Mucosa of descending colon (tissue), 3 donors: ENCODE results near the gene DNAH8. TPM values are rescaled to one million over a fixed set of nuclear protein-coding genes. Genes with fewer than 3 reads are reported as not detected.

Experiments
- ATAC-seq: fragments of 200-7000 bp; cut with Tn5 transposase; one replicate; pipeline ENCODE4 v1.9.1; 2020; ENCODE audit warnings: mild to moderate bottlenecking, moderate library complexity
- DNase-seq, 3 donors: peaks; one replicate each; pipeline ENCODE4 v3.0.0-alpha.2; 2020
- H3K36me3 ChIP-seq: fragments of 200-600 bp; one replicate; pipeline ENCODE4 v1.8.0; 2021; ENCODE audit warnings: low read depth, mild to moderate bottlenecking
- H3K4me1 ChIP-seq: fragments of 200-600 bp; one replicate; pipeline ENCODE4 v1.8.0; 2021; ENCODE audit warnings: low read depth, mild to moderate bottlenecking
- H3K4me3 ChIP-seq: fragments of 200-600 bp; one replicate; pipeline ENCODE4 v1.8.0; 2021; ENCODE audit warnings: mild to moderate bottlenecking
- H3K9me3 ChIP-seq: fragments of 200-600 bp; one replicate; pipeline ENCODE4 v1.8.0; 2021; ENCODE audit warnings: mild to moderate bottlenecking
- intact Hi-C, 2 donors: fragments of 100-400 bp; cut with DNase I in 1 of 2; cut with micrococcal nuclease in 1 of 2; formaldehyde crosslinking; loops; one replicate each; pipeline versions ENCODE4 v1.11.0 to v1.11.1; 2022; cut with DNase I, micrococcal nuclease
- total RNA-seq, 3 donors: library from RNA; stranded (reverse); fragmentation: NEBNext Ultra II Directional in 2 of 3; extraction: Animal tissue kit (Norgen Biotek cat#: 25700) in 2 of 3; gene quantifications; one replicate each; pipeline versions ENCODE4 v1.2.1 to v1.2.4, GENCODE V29; 2021 to 2023
- TF ChIP-seq, protein P1 (sequence below): fragments of 200-600 bp; IDR thresholded peaks from one replicate; pipeline ENCODE4 v1.8.0; 2022; ENCODE audit warnings: antibody characterized with exemption, mild to moderate bottlenecking
- donor health status: DM: no; HTN: no; CAD: no; lungs with moderate emphysema.
- donor health status: DM: no; HTN: no; CAD: no.
- donor health status: DM: no; HTN: yes; CAD: no.

DNAH8 gene
- total RNA-seq, 3 donors from 2014 or later = 0.03 TPM; not detected in 1

DNA sequence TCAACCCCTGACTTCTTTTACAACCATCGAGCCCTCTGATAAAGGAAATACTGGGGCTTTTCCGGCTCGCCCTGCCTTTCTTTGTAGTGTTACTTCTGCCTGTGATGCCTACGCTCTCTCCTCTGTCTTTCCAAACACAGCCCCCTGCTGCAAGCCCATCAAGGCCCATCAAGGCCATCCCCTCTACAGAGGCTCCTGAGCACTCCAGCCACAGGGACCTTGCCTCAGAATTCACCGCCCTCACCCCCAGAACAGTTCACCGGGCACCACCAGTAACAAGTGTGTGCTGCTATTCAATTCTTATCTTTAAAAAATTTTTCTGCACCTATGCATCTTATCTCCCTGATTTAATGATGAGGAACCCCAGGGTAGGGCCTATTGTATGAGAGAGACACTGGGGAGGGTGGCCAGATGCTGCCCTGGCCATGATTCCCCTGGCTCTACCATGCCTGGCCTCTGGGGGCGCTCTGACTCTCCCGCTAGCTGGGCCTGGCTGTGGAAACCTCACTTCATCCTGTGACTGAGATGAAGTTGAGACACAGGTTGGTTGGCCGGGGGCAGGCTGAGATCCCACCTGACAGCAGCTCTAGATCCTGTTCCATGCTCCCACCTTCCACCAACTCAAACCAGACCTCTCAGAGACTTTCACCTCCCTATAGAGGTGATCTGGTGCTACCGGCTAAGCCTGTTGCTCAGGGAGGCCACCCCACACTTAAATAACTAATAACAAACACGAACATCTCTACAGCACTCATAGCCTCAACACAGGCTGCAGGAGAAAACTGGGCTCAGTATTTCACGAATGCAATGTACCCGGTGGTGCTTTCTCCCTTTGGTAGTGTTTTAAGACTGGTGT, 314.3 kb downstream of the DNAH8 start:
- Histone ChIP-seq H3K36me3 (no peaks in the 10 kb centered on the region), H3K9me3 (no peaks in the 10 kb centered on the region), H3K4me3 (no peak overlapping the region), H3K4me1 (no peaks in the 10 kb centered on the region)
- ATAC-seq (peak; percentile 69), DNase-seq (peak in 2 of 3 donors; percentile 62 to 67)
- TF ChIP-seq, protein P1, sequence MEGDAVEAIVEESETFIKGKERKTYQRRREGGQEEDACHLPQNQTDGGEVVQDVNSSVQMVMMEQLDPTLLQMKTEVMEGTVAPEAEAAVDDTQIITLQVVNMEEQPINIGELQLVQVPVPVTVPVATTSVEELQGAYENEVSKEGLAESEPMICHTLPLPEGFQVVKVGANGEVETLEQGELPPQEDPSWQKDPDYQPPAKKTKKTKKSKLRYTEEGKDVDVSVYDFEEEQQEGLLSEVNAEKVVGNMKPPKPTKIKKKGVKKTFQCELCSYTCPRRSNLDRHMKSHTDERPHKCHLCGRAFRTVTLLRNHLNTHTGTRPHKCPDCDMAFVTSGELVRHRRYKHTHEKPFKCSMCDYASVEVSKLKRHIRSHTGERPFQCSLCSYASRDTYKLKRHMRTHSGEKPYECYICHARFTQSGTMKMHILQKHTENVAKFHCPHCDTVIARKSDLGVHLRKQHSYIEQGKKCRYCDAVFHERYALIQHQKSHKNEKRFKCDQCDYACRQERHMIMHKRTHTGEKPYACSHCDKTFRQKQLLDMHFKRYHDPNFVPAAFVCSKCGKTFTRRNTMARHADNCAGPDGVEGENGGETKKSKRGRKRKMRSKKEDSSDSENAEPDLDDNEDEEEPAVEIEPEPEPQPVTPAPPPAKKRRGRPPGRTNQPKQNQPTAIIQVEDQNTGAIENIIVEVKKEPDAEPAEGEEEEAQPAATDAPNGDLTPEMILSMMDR = peak; percentile 47
- intact Hi-C loops = no loop called here

DNA sequence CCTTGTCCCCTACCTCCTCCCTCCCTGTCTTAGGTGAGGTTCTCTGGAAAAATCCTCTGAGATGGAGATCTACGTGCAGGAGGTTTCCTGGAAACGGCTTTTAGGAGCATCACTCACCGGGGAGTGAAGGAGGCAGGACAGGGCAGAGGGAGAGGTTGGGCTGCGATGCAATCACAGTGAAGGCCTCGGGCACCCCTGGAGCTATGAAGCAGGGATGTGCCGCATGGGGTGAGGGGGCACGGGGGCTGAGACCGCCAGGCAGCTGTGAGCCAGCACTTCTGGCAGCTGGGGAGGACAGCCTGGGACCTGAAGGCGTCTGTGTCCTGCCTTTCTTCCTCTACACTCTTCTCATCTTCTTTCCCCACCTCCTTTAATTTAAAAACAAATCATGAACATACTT, 320.6 kb downstream of the DNAH8 start:
- intact Hi-C loops = no loop called here
- no peak overlapping the region for H3K4me3 ChIP-seq
- no peaks in the 10 kb centered on the region for H3K4me1 ChIP-seq
- DNase-seq (no peak), ATAC-seq (no peak)
- TF ChIP-seq, protein P1 = no peak
- H3K36me3 ChIP-seq = no peaks in the 10 kb centered on the region
- H3K9me3 ChIP-seq = no peaks in the 10 kb centered on the region

DNA sequence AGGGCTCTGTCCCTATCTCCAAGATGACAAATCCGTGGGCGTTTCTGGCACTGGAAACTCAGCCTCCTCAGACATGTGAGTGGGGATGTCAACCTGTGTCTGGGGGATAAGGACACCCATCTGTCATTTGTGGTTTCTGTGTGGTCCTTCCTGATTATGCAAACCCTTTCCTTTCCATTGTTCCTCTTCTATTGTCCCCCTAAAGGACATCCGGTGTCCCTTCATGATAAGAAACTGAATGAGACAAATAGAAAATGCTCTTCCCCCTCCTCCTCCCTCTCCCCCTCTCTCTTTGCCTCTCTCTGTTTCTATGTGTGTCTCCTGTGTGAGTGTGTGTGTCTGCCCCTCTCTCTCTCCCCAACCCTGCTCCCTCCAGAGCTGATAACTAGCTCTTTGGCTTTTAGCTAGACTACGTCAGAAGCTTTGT, 322.0 kb downstream of the DNAH8 start:
- Histone ChIP-seq H3K4me3 (no peak overlapping the region), H3K4me1 (no peaks in the 10 kb centered on the region), H3K36me3 (no peaks in the 10 kb centered on the region), H3K9me3 (no peaks in the 10 kb centered on the region)
- ATAC-seq (no peak), DNase-seq (no peak)
- intact Hi-C loops = no loop called here
- TF ChIP-seq, protein P1 = no peak

DNA sequence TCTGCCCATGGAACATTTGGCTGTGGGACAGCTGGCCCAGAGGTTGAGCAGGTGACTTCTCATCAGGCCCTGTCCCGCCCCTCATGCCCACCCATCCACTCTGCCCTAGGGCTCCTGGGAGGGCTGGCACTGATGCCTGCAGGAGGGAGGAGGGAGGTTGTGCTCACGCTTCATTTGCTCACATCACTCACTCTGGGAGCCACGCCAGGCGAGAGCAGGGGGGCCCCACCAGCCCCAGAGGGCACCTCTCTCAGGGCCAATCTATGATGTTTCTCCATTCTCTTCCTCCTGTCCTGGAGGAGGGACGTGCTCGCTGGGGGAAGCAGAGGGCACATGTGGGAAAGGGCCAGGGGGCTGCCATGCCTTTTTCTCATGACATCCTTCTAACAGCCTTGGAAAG, 322.6 kb downstream of the DNAH8 start:
- Histone ChIP-seq H3K4me1 (no peaks in the 10 kb centered on the region), H3K36me3 (no peaks in the 10 kb centered on the region), H3K9me3 (no peaks in the 10 kb centered on the region), H3K4me3 (no peak overlapping the region)
- ATAC-seq (no peak), DNase-seq (no peak)
- intact Hi-C loops = no loop called here
- TF ChIP-seq, protein P1 = no peak

DNA sequence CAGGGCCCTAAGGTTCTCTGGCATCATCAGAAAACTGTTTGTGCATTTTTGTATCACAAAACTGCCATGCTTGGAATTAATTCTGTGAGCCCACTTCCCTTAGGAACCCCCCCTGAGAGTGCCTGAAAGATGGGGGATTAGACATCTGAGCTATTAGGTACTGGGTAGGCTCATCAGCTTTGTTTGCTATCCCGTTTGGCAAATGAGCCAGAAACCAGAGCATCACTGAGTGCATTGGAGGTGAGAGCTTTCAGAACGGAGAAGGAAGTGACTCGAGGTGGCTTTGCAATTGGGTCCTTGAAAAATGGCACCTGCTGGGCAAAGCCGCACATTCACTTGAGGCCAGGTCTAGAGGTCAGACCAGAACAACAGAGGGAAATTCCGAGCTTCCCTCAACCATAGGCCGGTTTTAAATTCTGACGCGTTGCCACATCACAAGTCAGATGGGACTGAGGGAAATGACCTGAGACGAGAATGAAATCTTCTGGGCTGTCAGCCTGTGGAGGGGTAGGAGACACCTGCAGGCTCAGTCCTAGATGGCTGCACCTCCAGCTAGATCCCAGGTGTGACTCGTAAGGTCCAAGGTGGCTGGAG, 325.1 kb downstream of the DNAH8 start:
- intact Hi-C loops = no loop called here
- TF ChIP-seq, protein P1 = no peak
- no peak for ATAC-seq

More for the DNA sequence above, 325.1 kb downstream of the DNAH8 start:
- Histone ChIP-seq H3K4me3 (no peak overlapping the region), H3K4me1 (no peaks in the 10 kb centered on the region), H3K36me3 (no peaks in the 10 kb centered on the region), H3K9me3 (no peaks in the 10 kb centered on the region)
- no peak for DNase-seq
